Parathyroid adenoma (tissue), 2 donors: ENCODE data around the gene CACNA1F.

ENCODE experiments used
- H2AFZ ChIP-seq: fragments of 300-600 bp; sonication (generic); one replicate; pipeline ENCODE4 v1.7.0; 2017; ENCODE audit warnings: antibody characterized with exemption, mild to moderate bottlenecking
- H3K27ac ChIP-seq: fragments of 300-600 bp; sonication (generic); one replicate; pipeline ENCODE4 v1.7.0; 2017
- H3K27me3 ChIP-seq: fragments of 300-600 bp; sonication (generic); one replicate; pipeline ENCODE4 v1.7.0; 2017; ENCODE audit warnings: low read length; ENCODE audit not compliant: control insufficient read depth, insufficient read depth
- H3K36me3 ChIP-seq: fragments of 300-600 bp; sonication (generic); one replicate; pipeline ENCODE4 v1.7.0; 2017; ENCODE audit warnings: low read length; ENCODE audit not compliant: control insufficient read depth, insufficient read depth
- H3K4me1 ChIP-seq: fragments of 300-600 bp; sonication (generic); one replicate; pipeline ENCODE4 v1.7.0; 2017; ENCODE audit warnings: control low read depth
- H3K4me2 ChIP-seq: fragments of 300-600 bp; sonication (generic); one replicate; pipeline ENCODE4 v1.7.0; 2017; ENCODE audit warnings: low read length
- H3K4me3 ChIP-seq: fragments of 300-600 bp; sonication (generic); one replicate; pipeline ENCODE4 v1.7.0; 2017; ENCODE audit warnings: low read depth, low read length
- H3K79me2 ChIP-seq: fragments of 300-600 bp; sonication (generic); one replicate; pipeline ENCODE4 v1.7.0; 2017; ENCODE audit warnings: control low read depth
- H3K9ac ChIP-seq: fragments of 300-600 bp; sonication (generic); one replicate; pipeline ENCODE4 v1.7.0; 2017; ENCODE audit warnings: mild to moderate bottlenecking
- H3K9me3 ChIP-seq: fragments of 300-600 bp; sonication (generic); one replicate; pipeline ENCODE4 v1.7.0; 2017; ENCODE audit warnings: low read length; ENCODE audit not compliant: control insufficient read depth
- CTCF ChIP-seq: fragments of 300-600 bp; sonication (generic); IDR thresholded peaks from one replicate; pipeline ENCODE4 v1.7.0; 2017; ENCODE audit warnings: antibody characterized with exemption, mild to moderate bottlenecking
- donor health status: primary hyperparathyroidism.

The CACNA1F gene

DNA sequence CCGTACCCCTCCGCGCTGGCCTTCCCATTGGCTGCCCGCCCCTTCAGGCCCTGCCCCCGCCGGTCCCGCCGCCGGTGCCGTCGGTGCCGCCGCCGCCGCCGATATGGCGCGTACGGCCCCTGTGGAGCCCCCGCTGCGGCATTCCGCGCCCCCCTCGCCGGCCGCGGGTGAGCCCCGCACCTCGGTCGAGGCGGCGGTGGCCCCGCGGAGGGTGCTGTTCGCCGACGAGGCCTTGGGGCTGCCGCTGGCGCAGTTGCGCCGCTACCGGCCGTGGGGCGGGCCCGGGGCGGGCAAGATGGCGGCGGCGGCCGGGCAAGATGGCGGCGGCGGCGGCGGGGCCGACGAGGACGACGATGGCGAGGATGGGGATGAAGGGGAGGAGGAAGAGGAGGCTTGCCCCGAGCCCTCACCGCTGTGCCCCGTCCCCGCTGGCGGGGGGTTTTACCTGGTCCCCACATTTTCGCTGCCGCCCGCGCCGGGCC, 36.7 kb upstream of the CACNA1F start, which contains the start of gene PPP1R3F:
PPP1R3F (plus strand) TSS at position 27 of the 482 bp plus-strand sequence; CDS start at position 104, 77 bp downstream.
- H3K36me3 ChIP-seq = no peaks in the 10 kb centered on the region
- peak within 1 kb of the TSS; percentile 99 for H3K27ac ChIP-seq
- no peaks in the 10 kb centered on the region for H3K79me2 ChIP-seq
- peak within 1 kb of the TSS; percentile 81 for H3K4me3 ChIP-seq
- no peak within 1 kb of the TSS for H3K9ac ChIP-seq
- peak within 1 kb of the TSS; percentile 69 for H3K4me2 ChIP-seq
- H3K27me3 ChIP-seq = no peaks in the 10 kb centered on the region
- H3K4me1 ChIP-seq = peaks cover 19% of the 10 kb centered on the region
- H3K9me3 ChIP-seq = no peaks in the 10 kb centered on the region
- no peak for TF ChIP-seq CTCF
- H2AFZ ChIP-seq = peak within 1 kb of the TSS; percentile 88

GRCh38 chrX:49269010-49269766, 36.0 kb upstream of the CACNA1F start:
- Histone ChIP-seq H3K79me2 (no peaks in the 10 kb centered on the region), H3K4me1 (peaks cover 19% of the 10 kb centered on the region), H3K27me3 (no peaks in the 10 kb centered on the region), H3K4me2 (peak overlapping the region; percentile 66), H3K9me3 (no peaks in the 10 kb centered on the region), H3K4me3 (peak overlapping the region; percentile 81), H2AFZ (peak overlapping the region; percentile 88), H3K27ac (peak overlapping the region; percentile 99), H3K9ac (no peak overlapping the region), H3K36me3 (no peaks in the 10 kb centered on the region)
- TF ChIP-seq CTCF = no peak

- H3K27ac ChIP-seq = peak overlapping the region; percentile 99
- TF ChIP-seq CTCF = no peak
These were observed 35.5 kb upstream of the CACNA1F start for GRCh38 chrX:49268702-49269009.

GRCh38 chrX:49266523-49267445, 33.6 kb upstream of the CACNA1F start:
- TF ChIP-seq CTCF = no peak
- Histone ChIP-seq H3K36me3 (no peaks in the 10 kb centered on the region), H3K9ac (no peak overlapping the region), H2AFZ (no peak overlapping the region), H3K27ac (no peak overlapping the region), H3K27me3 (no peaks in the 10 kb centered on the region), H3K4me3 (no peak overlapping the region), H3K4me2 (no peak overlapping the region), H3K79me2 (no peaks in the 10 kb centered on the region), H3K4me1 (peaks cover 9% of the 10 kb centered on the region), H3K9me3 (no peaks in the 10 kb centered on the region)

More at GRCh38 chrX:49268702-49269009, 35.5 kb upstream of the CACNA1F start:
- Histone ChIP-seq H3K27me3 (no peaks in the 10 kb centered on the region), H3K9me3 (no peaks in the 10 kb centered on the region), H3K4me3 (peak overlapping the region; percentile 81), H3K79me2 (no peaks in the 10 kb centered on the region), H3K4me1 (peaks cover 17% of the 10 kb centered on the region), H2AFZ (peak overlapping the region; percentile 88), H3K9ac (no peak overlapping the region), H3K4me2 (peak overlapping the region; percentile 66), H3K36me3 (no peaks in the 10 kb centered on the region)
